ENCODE results near the gene PPP3CA.
"Not testable (repeated sequence)": the region's sequence is repeated elsewhere in the genome, so short reads cannot be mapped to it uniquely, and the experiment has no call there.

PPP3CA gene

DNA sequence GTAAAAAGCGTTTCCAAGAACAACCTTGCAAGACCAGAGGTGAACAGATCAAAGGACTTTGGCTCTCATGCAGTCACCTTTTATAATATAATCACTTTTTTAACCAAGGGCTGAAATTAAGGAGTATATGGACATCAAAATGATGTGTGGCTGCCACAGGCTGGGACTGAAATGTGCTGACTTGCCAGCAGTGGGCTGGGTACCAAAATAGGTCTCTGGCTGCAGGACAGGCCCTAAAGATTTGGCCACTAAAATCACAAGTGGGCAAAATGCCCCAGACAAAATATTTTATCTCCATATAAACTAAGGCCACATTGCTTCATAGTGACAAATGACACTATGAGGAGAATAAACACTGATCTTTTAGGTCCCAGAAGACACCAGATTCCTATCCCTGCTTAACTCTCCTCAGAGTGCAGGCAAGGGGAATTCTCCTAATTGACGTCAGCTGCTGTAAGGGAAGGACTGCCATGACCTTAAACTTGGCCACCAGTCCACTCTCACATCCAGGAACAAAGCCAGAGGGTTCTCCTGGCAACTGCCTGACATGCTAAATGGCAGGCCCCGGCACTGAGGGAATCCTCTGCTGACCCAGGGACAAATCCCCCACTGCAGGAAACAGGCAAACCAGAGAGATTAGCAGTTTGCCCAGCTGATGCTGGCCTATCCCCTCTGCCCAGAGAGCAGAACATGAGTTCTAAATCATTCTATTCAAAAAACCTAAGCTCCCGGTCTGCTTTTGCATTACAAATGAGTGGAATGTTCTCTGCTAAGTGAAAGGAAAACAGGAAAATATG is 155.8 kb downstream of the PPP3CA start:
- TF ChIP-seq TAF1 (IDR thresholded peaks at IDR 0.05; ENCODE audit: low read depth, low read length) (no peak), SPI1 (IDR thresholded peaks at IDR 0.05; ENCODE audit: low read depth, low read length) (no peak), POLR2A (IDR thresholded peaks at IDR 0.05; ENCODE audit: low read depth, low read length) (no peak), PAX5 (IDR thresholded peaks at IDR 0.05; ENCODE audit: insufficient read depth, low read length, severe bottlenecking) (no peak), POLR2AphosphoS5 (IDR thresholded peaks at IDR 0.05; ENCODE audit: low read depth, low read length) (no peak), POU2F2 (IDR thresholded peaks at IDR 0.05; ENCODE audit: low read depth, low read length) (no peak)
- FAIRE-seq (no peak), DNase-seq (ENCODE audit: insufficient read length, low spot score) (no peak)

DNA sequence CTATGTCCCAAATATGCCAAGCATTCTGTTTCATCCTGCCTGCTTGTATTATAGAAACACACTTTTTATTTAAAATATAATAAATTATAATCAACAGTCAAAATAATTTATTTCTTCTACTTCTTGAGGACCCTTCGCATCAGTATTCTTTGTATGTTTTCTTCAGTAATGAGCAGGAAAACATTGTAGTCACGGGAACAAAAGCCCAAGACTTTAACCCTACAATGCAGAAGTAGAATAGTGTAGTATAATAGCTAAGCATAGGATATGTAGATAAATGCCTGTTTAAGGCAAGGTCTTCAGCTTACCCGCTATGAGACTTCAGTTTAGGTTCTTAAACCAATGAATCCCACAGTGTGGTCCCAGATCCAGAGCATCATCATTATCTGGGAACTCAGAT is 156.6 kb downstream of the PPP3CA start:
- no peak for DNase-seq (ENCODE audit: insufficient read length, low spot score)
- TF ChIP-seq POLR2A (IDR thresholded peaks at IDR 0.05; ENCODE audit: low read depth, low read length) (no peak), POLR2AphosphoS5 (IDR thresholded peaks at IDR 0.05; ENCODE audit: low read depth, low read length) (no peak), TAF1 (IDR thresholded peaks at IDR 0.05; ENCODE audit: low read depth, low read length) (no peak), POU2F2 (IDR thresholded peaks at IDR 0.05; ENCODE audit: low read depth, low read length) (no peak), PAX5 (IDR thresholded peaks at IDR 0.05; ENCODE audit: insufficient read depth, low read length, severe bottlenecking) (no peak), SPI1 (IDR thresholded peaks at IDR 0.05; ENCODE audit: low read depth, low read length) (no peak)
- FAIRE-seq = no peak

DNA sequence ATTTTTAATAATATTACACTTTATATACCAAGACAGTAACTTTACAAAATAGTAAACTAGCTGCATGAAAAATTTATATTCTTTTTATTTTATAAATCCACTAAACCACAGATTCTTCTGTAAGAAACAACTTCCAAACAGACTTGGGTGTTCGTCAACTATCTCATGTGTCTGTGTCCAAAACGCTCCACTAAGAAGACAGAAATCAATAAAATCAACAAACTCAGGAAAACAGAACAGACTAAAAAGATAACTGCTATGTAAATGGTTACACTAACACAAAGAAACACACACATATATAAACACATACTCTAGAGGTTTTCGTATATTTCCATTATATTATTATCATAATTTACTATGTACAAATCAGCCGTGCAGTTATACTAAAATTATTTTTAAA is 158.4 kb downstream of the PPP3CA start:
- FAIRE-seq = no peak
- TF ChIP-seq POU2F2 (IDR thresholded peaks at IDR 0.05; ENCODE audit: low read depth, low read length) (no peak), PAX5 (IDR thresholded peaks at IDR 0.05; ENCODE audit: insufficient read depth, low read length, severe bottlenecking) (no peak), TAF1 (IDR thresholded peaks at IDR 0.05; ENCODE audit: low read depth, low read length) (no peak), SPI1 (IDR thresholded peaks at IDR 0.05; ENCODE audit: low read depth, low read length) (no peak), POLR2AphosphoS5 (IDR thresholded peaks at IDR 0.05; ENCODE audit: low read depth, low read length) (no peak), POLR2A (IDR thresholded peaks at IDR 0.05; ENCODE audit: low read depth, low read length) (no peak)
- no peak for DNase-seq (ENCODE audit: insufficient read length, low spot score)

DNA sequence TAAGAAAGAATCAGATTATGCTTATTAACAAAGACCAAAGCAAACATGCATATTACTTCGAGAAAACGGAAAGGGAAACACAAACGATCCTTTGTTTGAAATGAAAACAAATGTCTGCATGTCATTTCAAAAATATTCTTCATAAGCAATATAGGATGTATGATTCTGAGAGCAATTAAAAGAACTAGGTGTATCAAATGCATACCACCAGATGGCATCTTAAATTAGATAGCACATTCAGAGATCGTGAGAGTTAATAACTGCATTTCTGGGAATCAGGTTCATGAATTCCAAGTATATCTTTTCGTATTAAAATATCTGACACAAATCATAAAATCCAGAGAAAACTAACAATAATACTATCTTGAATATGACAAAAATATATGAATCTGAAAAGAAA is 159.5 kb downstream of the PPP3CA start:
- DNase-seq (ENCODE audit: insufficient read length, low spot score) = no peak
- no peak for TF ChIP-seq PAX5 (IDR thresholded peaks at IDR 0.05; ENCODE audit: insufficient read depth, low read length, severe bottlenecking)
- no peak for FAIRE-seq

DNA sequence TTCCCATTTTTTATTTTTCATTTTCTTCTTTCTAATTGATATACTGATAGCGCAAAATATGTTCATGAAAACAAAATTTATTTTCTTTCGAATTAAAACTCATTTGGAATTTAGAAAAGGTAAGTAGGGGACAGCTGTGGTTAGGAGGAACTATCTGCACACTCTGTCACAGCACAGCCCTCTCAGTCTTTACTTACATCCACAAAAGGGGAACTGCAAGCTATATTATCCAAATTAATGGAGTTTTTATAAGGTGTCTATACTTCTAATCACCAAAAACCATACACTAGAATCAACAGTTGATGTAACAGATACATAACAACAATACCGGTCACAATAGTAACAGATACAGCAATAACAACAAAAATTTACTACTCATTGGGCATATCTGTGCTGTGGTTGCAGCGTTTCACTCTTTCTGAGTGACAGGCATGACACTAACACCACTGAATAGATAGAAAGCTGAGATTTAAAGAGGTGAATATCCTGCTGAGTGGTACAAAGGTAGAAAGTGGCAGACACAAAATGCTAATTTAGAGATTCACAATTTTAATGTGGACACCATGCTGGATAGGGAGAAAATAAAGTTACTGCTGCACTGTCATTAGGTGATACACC is 160.7 kb downstream of the PPP3CA start:
- FAIRE-seq (no peak), DNase-seq (ENCODE audit: insufficient read length, low spot score) (no peak)
- TF ChIP-seq POU2F2 (IDR thresholded peaks at IDR 0.05; ENCODE audit: low read depth, low read length) = no peak
- TF ChIP-seq PAX5 (IDR thresholded peaks at IDR 0.05; ENCODE audit: insufficient read depth, low read length, severe bottlenecking) = no peak
- no peak for TF ChIP-seq SPI1 (IDR thresholded peaks at IDR 0.05; ENCODE audit: low read depth, low read length)
- TF ChIP-seq POLR2AphosphoS5 (IDR thresholded peaks at IDR 0.05; ENCODE audit: low read depth, low read length) = no peak
- no peak for TF ChIP-seq TAF1 (IDR thresholded peaks at IDR 0.05; ENCODE audit: low read depth, low read length)
- TF ChIP-seq POLR2A (IDR thresholded peaks at IDR 0.05; ENCODE audit: low read depth, low read length) = no peak

DNA sequence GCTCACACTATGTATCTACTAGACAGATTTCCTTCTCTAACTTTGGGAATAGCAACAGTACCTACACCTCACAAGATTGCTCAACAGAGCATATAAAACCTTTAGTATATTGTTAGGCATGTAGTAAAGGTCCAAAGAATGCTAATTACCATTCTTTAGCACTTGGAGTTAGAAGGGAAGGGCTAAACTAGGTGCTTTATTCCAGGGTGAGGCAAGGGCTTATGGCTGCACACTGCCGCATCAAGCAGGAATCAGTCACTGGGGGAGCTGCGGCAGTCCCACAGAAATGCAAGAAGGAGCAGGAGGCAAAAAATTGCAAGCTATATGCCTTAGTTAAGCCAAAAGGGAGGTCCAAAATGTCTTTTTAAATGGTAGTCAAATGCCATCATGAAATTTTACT is 162.7 kb downstream of the PPP3CA start:
- no peak for FAIRE-seq
- no peak for DNase-seq (ENCODE audit: insufficient read length, low spot score)
- TF ChIP-seq SPI1 (IDR thresholded peaks at IDR 0.05; ENCODE audit: low read depth, low read length) (no peak), POLR2A (IDR thresholded peaks at IDR 0.05; ENCODE audit: low read depth, low read length) (no peak), TAF1 (IDR thresholded peaks at IDR 0.05; ENCODE audit: low read depth, low read length) (no peak), POLR2AphosphoS5 (IDR thresholded peaks at IDR 0.05; ENCODE audit: low read depth, low read length) (no peak), POU2F2 (IDR thresholded peaks at IDR 0.05; ENCODE audit: low read depth, low read length) (no peak), PAX5 (IDR thresholded peaks at IDR 0.05; ENCODE audit: insufficient read depth, low read length, severe bottlenecking) (no peak)

DNA sequence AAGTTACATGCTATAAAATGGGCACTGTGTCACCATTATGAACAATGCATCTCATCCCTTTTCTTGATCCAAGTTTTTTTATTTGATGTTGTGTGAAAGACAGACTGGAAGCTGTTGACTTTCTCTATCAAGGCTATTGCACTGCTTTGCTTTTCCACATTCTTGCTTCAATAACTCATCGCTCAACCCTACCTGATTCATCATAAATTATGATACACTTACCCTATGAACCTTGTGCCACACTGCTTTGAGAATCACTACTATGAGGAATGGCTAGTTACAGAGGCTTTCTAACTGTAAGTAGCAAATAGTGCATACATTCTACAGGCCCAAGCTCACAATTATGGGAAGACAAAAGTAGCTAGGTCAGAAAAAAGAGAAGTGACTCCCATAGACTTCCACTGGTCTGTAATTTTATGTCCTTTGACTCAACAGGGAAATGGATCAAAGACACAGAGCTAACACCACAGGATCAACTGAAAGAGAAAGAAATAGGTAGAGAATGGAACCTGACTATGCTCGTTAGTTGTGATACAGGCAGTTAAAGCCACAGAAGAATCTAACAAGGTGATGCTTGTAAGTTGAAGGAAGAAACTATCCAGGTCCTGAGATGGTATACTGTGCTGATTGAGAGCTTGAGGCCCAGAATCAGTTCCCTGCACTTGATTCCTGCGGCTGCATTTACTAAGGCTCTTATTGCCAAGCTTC is 163.5 kb downstream of the PPP3CA start:
- DNase-seq (ENCODE audit: insufficient read length, low spot score) = no peak
- FAIRE-seq = no peak
- TF ChIP-seq PAX5 (IDR thresholded peaks at IDR 0.05; ENCODE audit: insufficient read depth, low read length, severe bottlenecking) (no peak), SPI1 (IDR thresholded peaks at IDR 0.05; ENCODE audit: low read depth, low read length) (peak; percentile 6; the same call in 1 of the 2 replicates)

DNA sequence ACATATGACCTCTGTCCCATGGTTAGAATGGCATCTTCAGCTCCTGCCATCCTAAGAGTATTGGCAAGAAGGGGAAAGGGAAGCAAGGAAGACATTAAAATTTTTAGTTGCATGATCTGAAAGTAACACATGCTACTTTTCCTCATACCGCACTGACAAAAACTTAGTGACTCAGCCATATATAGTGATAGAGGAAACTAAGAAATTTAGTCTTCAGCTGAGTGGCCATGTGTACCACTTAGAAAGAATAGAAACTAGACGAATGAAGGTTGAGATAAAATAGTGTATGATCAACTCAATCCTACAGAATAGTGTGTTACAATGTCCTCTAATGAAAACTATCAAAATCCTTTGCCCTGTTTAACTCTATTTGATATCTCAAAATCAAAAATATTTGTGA is 164.1 kb downstream of the PPP3CA start:
- FAIRE-seq = no peak
- TF ChIP-seq POU2F2 (IDR thresholded peaks at IDR 0.05; ENCODE audit: low read depth, low read length) (no peak), PAX5 (IDR thresholded peaks at IDR 0.05; ENCODE audit: insufficient read depth, low read length, severe bottlenecking) (no peak), SPI1 (IDR thresholded peaks at IDR 0.05; ENCODE audit: low read depth, low read length) (no peak), POLR2A (IDR thresholded peaks at IDR 0.05; ENCODE audit: low read depth, low read length) (no peak)
- DNase-seq (ENCODE audit: insufficient read length, low spot score) = no peak

DNA sequence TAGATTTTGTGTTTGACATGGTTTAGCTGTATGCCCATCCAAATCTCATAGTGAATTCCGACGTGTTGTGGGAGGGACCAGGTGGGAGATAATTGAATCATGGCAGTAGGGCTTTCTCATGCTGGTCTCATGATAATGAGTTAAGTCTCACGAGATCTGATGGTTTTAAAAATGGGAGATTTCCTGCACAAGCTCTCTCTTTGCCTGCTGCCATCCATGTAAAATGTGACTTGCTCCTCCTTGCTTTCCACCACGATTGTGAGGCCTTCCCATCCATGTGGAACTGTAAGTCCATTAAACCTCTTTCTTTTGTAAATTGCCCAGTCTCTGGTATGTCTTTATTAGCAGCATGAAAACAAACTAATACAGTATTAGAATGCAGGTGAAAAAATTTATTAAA is 164.6 kb downstream of the PPP3CA start:
- FAIRE-seq; DNase-seq (ENCODE audit: insufficient read length, low spot score): not testable (repeated sequence)

DNA sequence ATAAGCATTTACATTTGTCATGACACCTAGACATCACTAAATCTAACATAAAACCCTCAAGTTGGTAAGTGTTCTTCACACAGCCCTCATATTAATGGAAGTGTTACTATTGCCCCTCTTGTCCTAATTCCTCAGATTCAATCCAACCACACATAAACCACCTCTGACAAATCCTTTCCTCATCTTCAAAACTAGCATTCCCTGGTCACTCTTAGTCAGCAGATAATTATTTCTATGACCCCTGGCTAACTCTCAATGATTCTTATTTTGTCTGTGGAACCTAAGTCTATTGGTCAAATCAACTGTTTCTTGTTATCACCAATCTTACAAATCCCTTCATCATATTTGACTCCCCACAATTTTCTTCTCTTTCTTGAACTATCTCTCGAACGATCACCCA is 168.6 kb downstream of the PPP3CA start:
- no peak for FAIRE-seq
- no peak for DNase-seq (ENCODE audit: insufficient read length, low spot score)
- no peak for TF ChIP-seq POLR2AphosphoS5 (IDR thresholded peaks at IDR 0.05; ENCODE audit: low read depth, low read length)
- no peak for TF ChIP-seq SPI1 (IDR thresholded peaks at IDR 0.05; ENCODE audit: low read depth, low read length)
- TF ChIP-seq PAX5 (IDR thresholded peaks at IDR 0.05; ENCODE audit: insufficient read depth, low read length, severe bottlenecking) = no peak
- TF ChIP-seq TAF1 (IDR thresholded peaks at IDR 0.05; ENCODE audit: low read depth, low read length) = no peak
